Lower leg skin (tissue), 3 donors: Measurements from ENCODE around the gene CEP290.

Experiments
- CTCF ChIP-seq, 3 donors: fragments of 450-650 bp; IDR thresholded peaks; one replicate each; pipeline ENCODE4 v1.5.1; 2016; ENCODE audit warnings: antibody characterized with exemption in 3 of 3, mild to moderate bottlenecking in 3 of 3, moderate library complexity in 2 of 3
- POLR2A ChIP-seq, 2 donors: fragments of 450-650 bp; IDR thresholded peaks; one replicate each; pipeline ENCODE4 v1.6.1; 2016 to 2017; ENCODE audit warnings: antibody characterized with exemption in 2 of 2, mild to moderate bottlenecking in 1 of 2, moderate library complexity in 1 of 2

- TF ChIP-seq POLR2A (IDR thresholded peaks at IDR 0.05): no peak
- no peak for TF ChIP-seq CTCF (IDR thresholded peaks at IDR 0.05)
Observed at GRCh38 chr12:88179436-88180014, 37.6 kb upstream of the CEP290 start.
